RWPE2 (cell line): Measurements from ENCODE around the gene ZNF207.

ENCODE experiments used
- ATAC-seq: fragments of 200-7000 bp; cut with Tn5 transposase; 3 replicates; pipeline ENCODE4 v1.9.1; 2021; ENCODE audit warnings: low read depth
- DNase-seq: peaks from one replicate; pipeline ENCODE4 v3.0.0-alpha.2; 2020; ENCODE audit warnings: low spot score
- H3K27ac ChIP-seq: fragments of 450-650 bp; 2 replicates; pipeline ENCODE4 v1.5.1; 2017; ENCODE audit warnings: mild to moderate bottlenecking; ENCODE audit not compliant: poor library complexity, severe bottlenecking
- H3K27me3 ChIP-seq: fragments of 250-450 bp; sonication (Bioruptor Pico); 2 replicates; pipeline ENCODE4 v1.5.1; 2021; ENCODE audit warnings: mild to moderate bottlenecking, moderate library complexity; ENCODE audit not compliant: insufficient read depth, poor library complexity, severe bottlenecking
- H3K36me3 ChIP-seq: fragments of 250-450 bp; sonication (Bioruptor Pico); 2 replicates; pipeline ENCODE4 v1.5.1; 2020; ENCODE audit warnings: low read depth, mild to moderate bottlenecking, moderate library complexity
- H3K4me1 ChIP-seq: fragments of 250-450 bp; sonication (Bioruptor Pico); 2 replicates; pipeline ENCODE4 v1.5.1; 2021; ENCODE audit warnings: mild to moderate bottlenecking, moderate library complexity; ENCODE audit not compliant: insufficient read depth, poor library complexity, severe bottlenecking
- H3K4me3 ChIP-seq: fragments of 250-450 bp; sonication (Bioruptor Pico); 2 replicates; pipeline ENCODE4 v1.5.1; 2021; ENCODE audit warnings: mild to moderate bottlenecking, moderate library complexity; ENCODE audit not compliant: severe bottlenecking
- H3K9me3 ChIP-seq: fragments of 250-450 bp; sonication (Bioruptor Pico); 2 replicates; pipeline ENCODE4 v1.5.1; 2021; ENCODE audit warnings: mild to moderate bottlenecking, moderate library complexity; ENCODE audit not compliant: severe bottlenecking
- CTCF ChIP-seq: fragments of 450-650 bp; IDR thresholded peaks from one replicate; pipeline ENCODE4 v1.5.1; 2017; ENCODE audit warnings: mild to moderate bottlenecking, moderate library complexity; ENCODE audit not compliant: poor library complexity, severe bottlenecking

ZNF207 gene

GRCh38 chr17:32335046-32335445 lies 14.9 kb upstream of the ZNF207 start:
- no peak for DNase-seq
- ATAC-seq: no peak

GRCh38 chr17:32335687-32336086 lies 14.3 kb upstream of the ZNF207 start:
- ATAC-seq (peak; percentile 78), DNase-seq (no peak)
- H3K9me3 ChIP-seq: no peaks in the 10 kb centered on the region
- TF ChIP-seq CTCF: no peak
- H3K27ac ChIP-seq: peak overlapping the region; percentile 5
- no peaks in the 10 kb centered on the region for H3K4me1 ChIP-seq
- no peak overlapping the region for H3K4me3 ChIP-seq
- no peaks in the 10 kb centered on the region for H3K27me3 ChIP-seq
- H3K36me3 ChIP-seq: peaks cover 79% of the 10 kb centered on the region

More at GRCh38 chr17:32335046-32335445, 14.9 kb upstream of the ZNF207 start:
- TF ChIP-seq CTCF: no peak
- Histone ChIP-seq H3K27me3 (no peaks in the 10 kb centered on the region), H3K27ac (no peak overlapping the region), H3K4me3 (no peak overlapping the region), H3K4me1 (no peaks in the 10 kb centered on the region), H3K9me3 (no peaks in the 10 kb centered on the region), H3K36me3 (peaks cover 76% of the 10 kb centered on the region)

- peak overlapping the region; percentile 61 for H3K27ac ChIP-seq
- peak overlapping the region; percentile 41 for H3K4me3 ChIP-seq
- peaks cover 3% of the 10 kb centered on the region for H3K4me1 ChIP-seq
- peak; percentile 22 for TF ChIP-seq CTCF
- no peaks in the 10 kb centered on the region for H3K9me3 ChIP-seq
- DNase-seq: no peak
- H3K36me3 ChIP-seq: peaks cover 38% of the 10 kb centered on the region
- ATAC-seq: no peak; the same call in 2 of the 3 replicates
- no peaks in the 10 kb centered on the region for H3K27me3 ChIP-seq
Observed at GRCh38 chr17:32341141-32341856, 8.7 kb upstream of the ZNF207 start.

- peak; percentile 76 for DNase-seq
- Histone ChIP-seq H3K36me3 (peaks cover 30% of the 10 kb centered on the region), H3K27me3 (no peaks in the 10 kb centered on the region), H3K9me3 (no peaks in the 10 kb centered on the region), H3K27ac (peak within 1 kb of the TSS; percentile 61), H3K4me1 (peaks cover 3% of the 10 kb centered on the region), H3K4me3 (peak within 1 kb of the TSS; percentile 41)
- TF ChIP-seq CTCF: no peak
- ATAC-seq: peak; percentile 97
Observed at GRCh38 chr17:32341857-32342602, 7.9 kb upstream of the ZNF207 start, which contains the start of gene C17orf75. Gene C17orf75, minus strand, starts transcription at chr17:32342173. Its CDS starts 34 bp downstream, at chr17:32342139.
